ENCODE data around the gene TMA7.

- TF ChIP-seq CTCF (IDR thresholded peaks at IDR 0.05) (no peak), POLR2A (IDR thresholded peaks at IDR 0.05) (no peak), POLR2AphosphoS5 (IDR thresholded peaks at IDR 0.05) (no peak)
Measured at GRCh38 chr3:48428572-48429316, 11.3 kb upstream of the TMA7 start.

Data from breast epithelium (tissue), 3 donors.